ENCODE measurements around the gene FXYD7. TPM values are rescaled to one million over a fixed set of nuclear protein-coding genes. Genes with fewer than 3 reads are reported as not detected.

Gene FXYD7
- total and polyA plus RNA-seq, 2 donors from 2014 or later, result 0.94 TPM; not detected in 1

GRCh38 chr19:35094656-35095055 is 48.4 kb upstream of the FXYD7 start:
- H3K27ac ChIP-seq (ENCODE audit: low read depth in 2 of 2, low read length in 2 of 2), result no peak overlapping the region
- H3K9ac ChIP-seq (ENCODE audit: low read length in 3 of 3), result no peak overlapping the region
- no peak overlapping the region for H3K4me3 ChIP-seq (ENCODE audit: low read length in 3 of 3)
- DNase-seq (no peak), FAIRE-seq (no peak)
- no peaks in the 10 kb centered on the region for H3K4me1 ChIP-seq (ENCODE audit: control insufficient read depth in 2 of 3, insufficient read depth in 2 of 3, low read depth in 1 of 3, low read length in 3 of 3)
- TF ChIP-seq CTCF (IDR thresholded peaks at IDR 0.05; ENCODE audit: borderline replicate concordance, extremely low read depth, insufficient read depth), result no peak
- H3K36me3 ChIP-seq (ENCODE audit: control insufficient read depth in 2 of 3, insufficient read depth in 3 of 3, low read length in 3 of 3), result no peaks in the 10 kb centered on the region
- no peaks in the 10 kb centered on the region for H3K9me3 ChIP-seq (ENCODE audit: control insufficient read depth in 2 of 3, insufficient read depth in 1 of 3, low read length in 3 of 3)
- intact Hi-C loops (cut with DNase I), result no loop called here
- H3K27me3 ChIP-seq (ENCODE audit: control insufficient read depth, insufficient read depth, low read length), result no peaks in the 10 kb centered on the region

DNA sequence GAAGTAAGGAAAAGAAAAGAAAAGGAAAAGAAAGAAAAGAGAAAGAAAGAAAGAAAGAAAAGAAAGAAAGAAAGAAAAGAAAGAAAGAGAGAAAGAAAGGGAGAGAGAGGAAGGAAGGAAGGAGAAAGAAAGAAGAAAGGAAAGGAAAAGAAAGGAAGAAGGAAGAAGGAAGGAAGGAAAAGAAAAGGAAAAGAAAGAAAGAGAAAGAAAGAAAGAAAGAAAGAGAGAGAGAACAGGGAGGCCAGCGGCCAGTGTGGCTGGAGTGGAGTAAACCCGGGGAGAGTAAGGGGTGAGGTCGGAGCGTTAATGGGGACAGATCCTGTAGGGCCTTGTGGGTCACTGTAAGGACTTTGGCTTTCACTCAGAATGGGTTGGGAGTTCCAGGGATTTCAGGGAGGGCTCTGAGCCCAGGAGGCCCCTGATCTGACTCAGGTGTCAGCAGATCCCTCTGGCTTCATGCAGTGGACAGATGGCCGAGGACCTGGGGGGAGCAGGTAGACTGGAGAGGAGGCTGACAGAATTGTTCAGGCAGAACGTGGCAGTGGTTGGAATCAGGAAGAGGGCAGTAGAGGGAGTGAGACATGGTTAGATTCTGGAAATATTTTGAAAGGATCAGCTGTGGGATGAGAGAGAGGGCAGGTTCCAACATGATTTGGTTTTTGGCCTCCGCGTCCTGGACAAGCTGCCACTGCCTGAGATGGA is 47.2 kb upstream of the FXYD7 start:
- Histone ChIP-seq H3K4me1 (ENCODE audit: control insufficient read depth in 2 of 3, insufficient read depth in 2 of 3, low read depth in 1 of 3, low read length in 3 of 3) (no peaks in the 10 kb centered on the region), H3K9ac (ENCODE audit: low read length in 3 of 3) (no peak overlapping the region)
- FAIRE-seq, result no peak

DNA sequence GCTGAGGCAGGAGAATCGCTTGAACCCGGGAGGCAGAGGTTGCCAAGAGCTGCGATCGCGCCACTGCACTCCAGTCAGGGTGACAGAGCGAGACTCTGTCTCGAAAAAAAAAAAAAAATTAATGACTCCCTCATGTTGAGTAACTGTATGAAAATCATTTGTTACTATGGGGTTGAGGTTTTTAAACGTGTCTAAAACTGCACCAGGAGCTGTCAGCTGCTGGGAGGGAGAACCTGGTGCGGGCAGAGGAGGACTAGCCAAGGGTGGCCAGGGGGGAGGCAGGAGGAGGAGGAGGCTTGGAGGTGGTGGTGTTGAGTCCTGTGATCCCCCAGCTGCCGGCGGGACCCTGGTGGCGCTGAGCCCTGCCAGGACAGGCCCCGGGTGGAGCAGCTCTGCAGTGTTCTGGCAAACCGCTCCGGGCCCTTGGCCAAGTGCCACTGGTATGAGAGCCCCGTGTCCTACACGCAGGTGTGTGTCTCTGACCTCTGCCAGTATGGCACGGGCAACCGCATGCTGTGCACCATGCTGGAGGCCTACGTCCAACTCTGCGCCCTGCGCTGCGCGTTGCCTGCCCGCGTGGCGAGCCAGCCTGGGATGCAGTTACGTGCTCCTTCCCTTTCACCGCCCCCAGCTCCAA is 44.5 kb upstream of the FXYD7 start:
- no peak for TF ChIP-seq CTCF (IDR thresholded peaks at IDR 0.05; ENCODE audit: borderline replicate concordance, extremely low read depth, insufficient read depth)
- DNase-seq, result no peak
- H3K27me3 ChIP-seq (ENCODE audit: control insufficient read depth, insufficient read depth, low read length), result no peaks in the 10 kb centered on the region
- H3K9ac ChIP-seq (ENCODE audit: low read length in 3 of 3), result no peak overlapping the region
- H3K27ac ChIP-seq (ENCODE audit: low read depth in 2 of 2, low read length in 2 of 2), result no peak overlapping the region
- FAIRE-seq, result no peak
- H3K4me1 ChIP-seq (ENCODE audit: control insufficient read depth in 2 of 3, insufficient read depth in 2 of 3, low read depth in 1 of 3, low read length in 3 of 3), result no peaks in the 10 kb centered on the region
- intact Hi-C loops (cut with DNase I), result no loop called here
- no peaks in the 10 kb centered on the region for H3K36me3 ChIP-seq (ENCODE audit: control insufficient read depth in 2 of 3, insufficient read depth in 3 of 3, low read length in 3 of 3)
- H3K4me3 ChIP-seq (ENCODE audit: low read length in 3 of 3), result no peak overlapping the region
- H3K9me3 ChIP-seq (ENCODE audit: control insufficient read depth in 2 of 3, insufficient read depth in 1 of 3, low read length in 3 of 3), result no peaks in the 10 kb centered on the region

More for the DNA sequence above, 47.2 kb upstream of the FXYD7 start:
- peak in 2 of 5 donors; percentile 29 to 38 for DNase-seq
- no peak overlapping the region for H3K27ac ChIP-seq (ENCODE audit: low read depth in 2 of 2, low read length in 2 of 2)
- H3K9me3 ChIP-seq (ENCODE audit: control insufficient read depth in 2 of 3, insufficient read depth in 1 of 3, low read length in 3 of 3), result no peaks in the 10 kb centered on the region
- no peak overlapping the region for H3K4me3 ChIP-seq (ENCODE audit: low read length in 3 of 3)
- TF ChIP-seq CTCF (IDR thresholded peaks at IDR 0.05; ENCODE audit: borderline replicate concordance, extremely low read depth, insufficient read depth), result no peak
- intact Hi-C loops (cut with DNase I), result no loop called here
- no peaks in the 10 kb centered on the region for H3K36me3 ChIP-seq (ENCODE audit: control insufficient read depth in 2 of 3, insufficient read depth in 3 of 3, low read length in 3 of 3)
- no peaks in the 10 kb centered on the region for H3K27me3 ChIP-seq (ENCODE audit: control insufficient read depth, insufficient read depth, low read length)

Measured in kidney (tissue), 14 donors.